NB4 (cell line): ENCODE measurements around the gene LGALS9.

Source experiments
- CTCF ChIP-seq: IDR thresholded peaks from one replicate; pipeline ENCODE4 v1.5.1; 2012; ENCODE audit warnings: low read depth, low read length
- POLR2A ChIP-seq: IDR thresholded peaks from 2 replicates; pipeline ENCODE4 v1.6.1; 2011; ENCODE audit warnings: mild to moderate bottlenecking; ENCODE audit not compliant: insufficient read length; ENCODE audit errors: extremely low read depth

- TF ChIP-seq CTCF (no peak), POLR2A (no peak)
Measured at GRCh38 chr17:27659683-27660082, 28.7 kb downstream of the LGALS9 start.
